SU-DHL-6 (cell line): ENCODE results near the gene ADH6.
"Not testable (repeated sequence)": the region's sequence is repeated elsewhere in the genome, so short reads cannot be mapped to it uniquely, and the experiment has no call there.

ENCODE experiments used
- H2AFZ ChIP-seq: fragments of 200-600 bp; sonication (generic); 2 replicates; pipeline ENCODE4 v1.6.1; 2014; ENCODE audit warnings: low read depth, mild to moderate bottlenecking, moderate library complexity, mixed read lengths, antibody characterized with exemption, low read length; ENCODE audit not compliant: severe bottlenecking
- H3F3A ChIP-seq: fragments of 200-600 bp; shearing (Covaris generic); 2 replicates; pipeline ENCODE4 v1.6.0; 2016; ENCODE audit warnings: antibody characterized with exemption, mild to moderate bottlenecking; ENCODE audit not compliant: insufficient read depth
- H3K27ac ChIP-seq: fragments of 200-600 bp; sonication (generic); 2 replicates; pipeline ENCODE4 v1.5.1; 2016; ENCODE audit warnings: low read depth, mild to moderate bottlenecking, low read length, moderate library complexity, mixed read lengths
- H3K27me3 ChIP-seq: fragments of 200-600 bp; sonication (generic), shearing (Covaris generic); 2 replicates; pipeline ENCODE4 v1.6.0; 2014; ENCODE audit warnings: mild to moderate bottlenecking, low read length
- H3K36me3 ChIP-seq: fragments of 200-600 bp; sonication (generic); 2 replicates; pipeline ENCODE4 v1.6.1; 2014; ENCODE audit warnings: mild to moderate bottlenecking, low read length, mixed read lengths
- H3K4me2 ChIP-seq: fragments of 300-600, 200-600 bp; shearing (Covaris generic), sonication (generic); 2 replicates; pipeline ENCODE4 v1.6.0; 2014; ENCODE audit warnings: low read length, low read depth, mild to moderate bottlenecking; ENCODE audit not compliant: poor library complexity, severe bottlenecking
- H3K4me3 ChIP-seq: fragments of 200-600 bp; sonication (generic); 2 replicates; pipeline ENCODE4 v1.5.1; 2014; ENCODE audit warnings: antibody characterized with exemption, low read length, mild to moderate bottlenecking, mixed read lengths; ENCODE audit not compliant: insufficient read depth, poor library complexity, severe bottlenecking
- H3K79me2 ChIP-seq: fragments of 200-600 bp; sonication (generic); 2 replicates; pipeline ENCODE4 v1.6.1; 2014; ENCODE audit warnings: mild to moderate bottlenecking, low read length, moderate library complexity; ENCODE audit not compliant: insufficient read depth
- H3K9ac ChIP-seq: fragments of 200-600 bp; sonication (generic); 2 replicates; pipeline ENCODE4 v1.7.0; 2014; ENCODE audit warnings: mild to moderate bottlenecking, low read length
- H3K9me2 ChIP-seq: fragments of 200-600 bp; sonication (generic); replicated peaks from 2 replicates; pipeline ENCODE4 v1.6.1; 2014; ENCODE audit warnings: low read length; ENCODE audit not compliant: insufficient read depth
- H3K9me3 ChIP-seq: fragments of 200-600 bp; sonication (generic); 2 replicates; pipeline ENCODE4 v1.6.1; 2014; ENCODE audit warnings: low read length, mixed read lengths; ENCODE audit not compliant: insufficient read depth
- H4K20me1 ChIP-seq: fragments of 200-600 bp; sonication (generic); 2 replicates; pipeline ENCODE4 v1.6.1; 2014; ENCODE audit warnings: low read depth, mild to moderate bottlenecking, antibody characterized with exemption, low read length, moderate library complexity, mixed read lengths
- CTCF ChIP-seq: fragments of 200-600 bp; sonication (generic); IDR thresholded peaks from one replicate; pipeline ENCODE4 v1.5.1; 2017; ENCODE audit warnings: antibody characterized with exemption, mild to moderate bottlenecking, low read length, moderate library complexity; ENCODE audit not compliant: insufficient read depth, poor library complexity, severe bottlenecking
- EZH2phosphoT487 ChIP-seq: fragments of 200-600 bp; sonication (generic), shearing (Covaris generic); conservative IDR thresholded peaks from 2 replicates; pipeline ENCODE4 v1.6.1; 2018; ENCODE audit warnings: mild to moderate bottlenecking, antibody characterized with exemption, low read length, moderate library complexity, mixed read lengths

The ADH6 gene

GRCh38 chr4:99200138-99200537, 18.9 kb downstream of the ADH6 start:
- H3K9me2 ChIP-seq = no peaks in the 10 kb centered on the region
- H3F3A ChIP-seq = no peaks in the 10 kb centered on the region
- H2AFZ ChIP-seq = no peak overlapping the region
- TF ChIP-seq EZH2phosphoT487 (no peak), CTCF (no peak)
- H3K79me2 ChIP-seq = no peaks in the 10 kb centered on the region
- H3K9ac ChIP-seq = no peak overlapping the region
- H3K4me3 ChIP-seq = no peak overlapping the region
- H3K27ac ChIP-seq = no peak overlapping the region
- H3K4me2 ChIP-seq = no peak overlapping the region
- H3K27me3 ChIP-seq = no peaks in the 10 kb centered on the region
- no peaks in the 10 kb centered on the region for H3K9me3 ChIP-seq
- H4K20me1 ChIP-seq = no peaks in the 10 kb centered on the region
- no peaks in the 10 kb centered on the region for H3K36me3 ChIP-seq

- no peak overlapping the region for H3K4me3 ChIP-seq
- H3K27ac ChIP-seq = no peak overlapping the region
- H3K9me2 ChIP-seq = no peaks in the 10 kb centered on the region
- H3F3A ChIP-seq = no peaks in the 10 kb centered on the region
- no peaks in the 10 kb centered on the region for H4K20me1 ChIP-seq
- H2AFZ ChIP-seq = no peak overlapping the region
- no peaks in the 10 kb centered on the region for H3K9me3 ChIP-seq
- no peaks in the 10 kb centered on the region for H3K36me3 ChIP-seq
- H3K4me2 ChIP-seq = no peak overlapping the region
- no peak for TF ChIP-seq CTCF
- no peak for TF ChIP-seq EZH2phosphoT487
- H3K79me2 ChIP-seq = no peaks in the 10 kb centered on the region
- no peak overlapping the region for H3K9ac ChIP-seq
- no peaks in the 10 kb centered on the region for H3K27me3 ChIP-seq
Observed at GRCh38 chr4:99190336-99190735, 28.7 kb downstream of the ADH6 start.

- not testable (repeated sequence) for H3K9me2 ChIP-seq, H3K27me3 ChIP-seq, H3K36me3 ChIP-seq, H3K4me2 ChIP-seq, H3K27ac ChIP-seq, H3K79me2 ChIP-seq, H3F3A ChIP-seq, H3K4me3 ChIP-seq, H3K9ac ChIP-seq, H3K9me3 ChIP-seq, H2AFZ ChIP-seq, H4K20me1 ChIP-seq
Observed at GRCh38 chr4:99189900-99190299, 29.1 kb downstream of the ADH6 start.

- no peak for TF ChIP-seq CTCF
- TF ChIP-seq EZH2phosphoT487 = no peak
- Histone ChIP-seq H3F3A (no peaks in the 10 kb centered on the region), H3K9ac (no peak overlapping the region), H3K36me3 (no peaks in the 10 kb centered on the region), H3K27me3 (no peaks in the 10 kb centered on the region), H2AFZ (no peak overlapping the region), H3K79me2 (no peaks in the 10 kb centered on the region), H3K9me3 (no peaks in the 10 kb centered on the region), H4K20me1 (no peaks in the 10 kb centered on the region), H3K27ac (no peak overlapping the region), H3K4me2 (no peak overlapping the region), H3K4me3 (no peak overlapping the region), H3K9me2 (no peaks in the 10 kb centered on the region)
Observed at GRCh38 chr4:99186029-99186428, 33.0 kb downstream of the ADH6 start.
